AG20443 (cell line): Measurements from ENCODE around the gene NMNAT3.

Experiments
- DNase-seq: peaks from one replicate; pipeline ENCODE4 v3.0.0; 2012; ENCODE audit warnings: low spot score, mixed read lengths

The NMNAT3 gene

GRCh38 chr3:139541532-139542288 is 136.1 kb downstream of the NMNAT3 start:
- no peak for DNase-seq

DNA sequence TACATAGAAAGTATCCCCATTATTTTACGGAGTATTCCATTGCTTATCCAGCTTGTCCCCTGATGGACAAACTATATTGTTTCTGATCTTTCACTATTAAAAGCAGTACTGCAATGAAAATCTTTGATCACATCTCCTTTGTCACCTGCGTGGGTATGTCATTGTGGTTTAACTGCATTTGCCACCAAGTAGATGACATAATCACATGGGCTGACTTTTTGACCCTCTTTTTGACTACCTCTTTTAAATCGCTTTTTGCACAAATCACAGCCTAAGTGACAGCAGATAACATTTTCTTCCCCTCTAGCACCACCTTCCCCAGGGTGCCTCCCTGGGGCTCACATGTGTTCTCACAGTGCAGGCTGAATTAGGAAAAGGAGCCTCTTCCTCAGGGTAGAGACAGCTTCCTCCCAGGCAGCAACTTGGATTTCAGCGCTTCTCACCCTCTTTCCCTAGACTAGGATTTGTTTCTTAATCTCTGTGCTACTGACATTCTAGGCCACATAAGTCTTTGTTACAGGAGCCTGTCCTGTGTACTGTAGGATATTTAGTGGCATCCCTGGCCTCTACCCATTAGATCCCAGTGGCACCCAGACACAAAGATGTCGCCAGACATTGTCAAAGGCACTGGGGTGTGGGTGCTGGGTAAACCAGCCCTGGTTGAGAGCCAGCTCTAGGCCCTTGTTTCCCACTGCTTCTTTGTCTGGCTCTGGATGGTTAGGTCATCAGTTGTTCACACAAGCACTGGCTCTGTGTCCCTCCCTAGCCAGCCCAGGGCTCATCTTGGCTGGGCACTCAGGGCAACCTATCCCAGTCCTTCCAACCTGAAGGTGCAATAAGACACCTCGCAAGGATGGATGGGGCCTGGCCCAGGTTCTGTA is 136.9 kb downstream of the NMNAT3 start:
- no peak for DNase-seq

DNA sequence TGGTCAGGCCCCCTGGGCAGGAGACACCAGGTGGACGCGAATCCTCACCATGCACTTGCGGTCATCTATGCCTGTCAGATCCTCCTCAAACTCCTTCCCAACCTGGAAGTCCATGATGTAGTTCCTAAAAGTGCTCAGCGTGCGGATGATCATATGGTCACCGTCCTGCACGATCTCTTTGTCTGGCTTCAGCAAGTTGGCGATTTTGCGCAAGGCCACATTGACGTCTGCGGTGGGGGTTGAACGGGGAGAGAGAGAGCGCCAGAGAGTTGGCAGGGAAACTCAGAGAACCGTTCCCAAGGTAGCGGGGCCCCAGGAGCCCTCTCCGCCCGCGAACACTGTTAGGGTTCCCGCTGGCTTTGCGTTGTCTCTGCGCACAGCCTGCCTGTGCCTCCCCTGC is 139.0 kb downstream of the NMNAT3 start:
- DNase-seq = no peak

DNA sequence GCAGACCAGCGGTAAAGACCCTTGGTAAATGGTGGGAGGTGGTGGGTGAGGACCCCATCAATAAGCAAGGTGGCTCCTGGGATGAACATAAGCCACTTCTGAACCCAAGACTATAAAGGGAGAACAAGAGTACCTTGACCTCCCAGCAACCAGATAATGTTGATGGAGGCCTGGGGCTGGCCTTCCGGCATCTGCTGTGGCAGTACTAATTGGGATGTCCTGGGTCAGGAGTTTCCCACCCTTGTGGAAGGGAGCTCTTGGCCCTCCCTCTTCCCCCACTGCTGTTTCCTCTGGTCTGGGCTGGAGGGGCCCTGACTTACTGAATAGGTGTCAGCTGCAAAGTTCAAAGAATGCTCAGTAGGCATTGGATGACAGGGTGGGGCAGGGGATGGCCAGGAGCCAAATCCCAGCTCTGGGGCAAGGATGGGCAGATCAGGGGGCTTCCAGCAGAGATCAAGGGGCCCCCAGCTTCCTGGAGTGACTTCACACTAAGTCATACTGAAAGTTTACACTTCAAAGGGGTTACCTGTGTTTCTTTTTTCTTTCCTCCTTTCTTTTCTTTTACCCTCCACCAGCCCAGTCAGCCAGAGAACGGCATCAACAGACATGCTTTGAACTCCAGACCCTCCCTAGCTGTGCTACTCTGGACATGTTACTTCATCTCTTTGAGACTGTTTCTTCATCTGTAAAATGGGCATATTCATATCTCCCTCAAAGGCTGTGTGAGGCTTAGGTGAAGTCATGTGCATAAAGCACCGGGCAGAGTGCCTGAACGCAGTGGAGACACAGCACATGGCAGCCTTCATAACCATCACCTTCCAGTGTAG is 139.8 kb downstream of the NMNAT3 start:
- DNase-seq = no peak

DNA sequence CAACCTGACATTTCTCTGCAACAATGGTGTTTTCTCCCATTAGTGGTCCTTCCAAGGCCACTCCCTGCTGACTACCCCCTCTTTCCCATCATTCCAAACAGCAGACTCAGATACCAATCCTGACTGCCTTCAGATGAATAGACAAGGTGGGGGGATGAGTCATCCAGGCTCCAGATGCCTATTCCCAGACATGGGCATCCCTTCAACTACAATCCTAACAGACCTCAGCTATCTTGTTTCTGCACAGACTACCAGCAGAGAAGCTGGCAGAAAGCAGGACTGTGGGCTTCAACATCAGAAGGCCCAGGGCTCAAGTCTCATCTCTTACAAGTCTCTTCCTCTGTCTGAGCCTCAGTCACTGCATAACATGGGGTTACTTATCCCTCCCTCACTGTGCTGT is 140.4 kb downstream of the NMNAT3 start:
- DNase-seq = no peak

GRCh38 chr3:139534992-139535879 is 142.5 kb downstream of the NMNAT3 start:
- DNase-seq = peak; percentile 24

DNA sequence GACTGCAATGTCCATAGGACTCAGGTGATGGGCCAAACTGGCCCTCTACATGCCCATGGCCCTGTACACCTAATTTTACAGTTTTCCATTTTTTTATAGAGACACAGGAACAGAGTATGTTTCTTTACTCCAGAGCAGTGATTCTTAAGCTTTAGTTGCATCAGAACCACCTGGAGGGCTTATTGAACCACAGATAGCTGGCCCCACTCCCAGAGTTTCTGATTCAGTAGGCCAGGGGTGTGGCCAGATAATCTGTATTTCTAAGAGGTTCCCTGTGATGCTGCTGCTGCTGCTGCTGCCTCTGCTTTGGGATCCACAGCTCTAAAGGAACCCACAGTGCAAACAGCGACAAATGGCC is 143.3 kb downstream of the NMNAT3 start:
- peak; percentile 21 for DNase-seq

- no peak for DNase-seq
These were observed 143.9 kb downstream of the NMNAT3 start for GRCh38 chr3:139533781-139534454.

- no peak for DNase-seq
These were observed 144.8 kb downstream of the NMNAT3 start for GRCh38 chr3:139532976-139533375.

DNA sequence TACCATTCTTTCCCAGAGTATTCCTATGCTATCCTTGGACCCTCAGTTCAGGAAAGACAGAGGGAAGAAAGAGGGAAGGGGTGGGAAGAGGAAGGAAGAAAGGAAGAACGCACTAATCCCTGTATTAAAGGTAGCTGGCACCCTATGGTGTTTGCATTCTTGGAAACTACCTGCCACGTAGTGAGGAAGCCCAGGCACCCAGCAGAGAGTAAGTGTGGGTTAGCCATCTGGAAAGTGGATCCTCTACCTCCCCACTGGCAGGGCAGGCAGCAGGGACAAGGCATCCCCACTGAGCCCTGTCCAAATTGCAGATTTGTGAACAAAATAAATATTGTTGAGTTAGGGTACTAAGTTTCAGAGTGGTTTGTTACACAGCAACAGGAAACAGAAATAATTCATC is 147.1 kb downstream of the NMNAT3 start:
- DNase-seq = no peak

DNA sequence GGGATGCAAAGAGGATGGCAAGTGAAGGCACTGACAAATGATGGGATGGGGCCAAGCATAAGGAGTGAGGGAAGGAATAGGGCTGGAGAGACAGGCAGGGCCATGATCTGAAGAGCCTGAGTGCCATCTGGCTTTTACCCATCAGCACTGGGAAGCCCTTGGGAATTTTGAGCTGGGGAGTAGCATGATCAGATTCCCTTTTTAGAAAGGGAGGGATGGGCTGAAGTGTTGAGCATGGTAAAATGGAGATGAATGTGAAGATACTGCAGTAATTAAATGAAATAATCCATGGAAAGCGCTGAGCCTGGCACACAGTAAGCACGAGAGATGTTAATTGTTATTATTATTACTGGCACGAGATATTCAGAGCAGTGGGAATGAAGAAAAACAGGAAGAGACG is 148.1 kb downstream of the NMNAT3 start:
- no peak for DNase-seq

- DNase-seq = no peak
These were observed 148.8 kb downstream of the NMNAT3 start for GRCh38 chr3:139528924-139529323.

- DNase-seq = no peak
These were observed 149.5 kb downstream of the NMNAT3 start for GRCh38 chr3:139528281-139528680.

DNA sequence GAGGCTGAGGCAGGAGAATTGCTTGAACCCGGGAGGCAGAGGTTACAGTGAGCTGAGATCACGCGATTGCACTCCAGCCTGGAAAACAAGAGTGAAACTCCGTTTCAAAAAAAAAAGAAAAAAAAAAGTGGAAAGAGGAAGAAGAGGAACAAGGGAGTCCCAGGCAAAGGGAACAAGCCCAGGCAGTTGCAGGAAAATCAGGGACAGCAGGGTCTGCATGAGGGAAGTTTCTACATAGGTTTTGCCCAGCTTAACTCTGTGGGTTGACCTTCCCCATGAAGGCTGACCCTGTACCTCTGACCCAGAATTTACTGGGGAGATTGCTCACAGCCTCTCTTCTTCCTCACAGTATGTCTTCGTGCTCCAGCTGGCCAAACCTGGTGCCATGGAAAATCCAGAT is 150.5 kb downstream of the NMNAT3 start:
- no peak for DNase-seq

GRCh38 chr3:139526146-139526545 is 151.6 kb downstream of the NMNAT3 start:
- no peak for DNase-seq

GRCh38 chr3:139524841-139525636 is 152.7 kb downstream of the NMNAT3 start:
- no peak for DNase-seq

GRCh38 chr3:139523718-139524117 is 154.1 kb downstream of the NMNAT3 start:
- no peak for DNase-seq

DNA sequence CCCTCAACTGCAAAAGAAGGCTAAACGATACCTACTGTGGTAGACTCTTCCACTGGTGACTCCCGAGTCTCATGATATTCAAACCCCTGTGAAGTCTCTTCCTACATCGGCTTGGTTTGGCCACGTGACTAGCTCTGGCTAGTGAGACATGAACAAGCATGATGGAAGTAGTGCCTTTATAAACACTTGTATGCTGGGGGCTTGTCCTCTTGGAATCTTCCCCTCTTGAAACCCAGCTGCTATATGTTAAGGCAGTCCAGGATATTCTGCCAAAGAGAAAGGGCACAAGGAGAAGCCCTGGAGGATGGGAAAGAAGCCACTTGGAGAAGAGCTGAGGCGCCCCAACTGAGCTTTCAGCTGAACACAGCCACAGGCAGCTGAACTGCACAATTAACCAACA is 154.6 kb downstream of the NMNAT3 start:
- no peak for DNase-seq

DNA sequence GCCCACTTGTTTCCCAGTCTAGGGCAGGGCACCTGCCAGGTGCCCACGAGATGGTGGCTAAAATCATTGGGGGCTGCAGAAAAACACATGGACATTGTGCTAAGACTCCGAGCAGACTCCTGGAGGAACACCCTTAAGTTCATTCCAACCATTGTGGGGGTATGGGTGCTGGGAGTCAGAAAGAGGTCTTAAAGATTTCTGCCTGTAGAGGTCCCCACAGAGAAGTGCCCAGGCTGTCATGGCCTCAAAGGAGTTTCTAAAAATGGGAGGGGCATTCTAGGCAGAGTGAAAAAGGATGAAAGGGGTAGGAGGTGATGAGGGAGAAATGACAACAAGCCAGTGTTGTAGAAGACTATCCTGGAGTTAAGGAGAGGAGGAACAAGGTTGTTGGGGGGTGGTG is 155.4 kb downstream of the NMNAT3 start:
- DNase-seq = no peak

DNA sequence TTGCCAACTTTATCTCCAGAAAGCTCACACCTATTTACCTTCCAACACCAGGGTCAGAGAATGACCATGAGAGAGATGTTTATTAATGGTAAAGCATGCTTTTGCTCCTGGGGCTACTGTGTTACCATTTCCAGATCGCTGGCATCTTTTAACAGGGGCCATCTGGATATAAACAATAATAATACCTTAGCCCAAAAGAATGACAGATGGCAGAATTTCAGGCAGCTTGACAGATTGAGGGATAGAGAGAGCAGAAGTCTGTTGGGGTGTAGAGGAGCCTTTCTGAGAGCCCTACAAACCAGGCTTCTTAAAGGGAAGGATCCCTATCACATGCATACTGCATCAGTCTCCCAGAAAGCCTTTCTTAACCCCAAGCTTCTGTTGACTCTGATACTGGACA is 156.0 kb downstream of the NMNAT3 start:
- DNase-seq = no peak
